Keratinocyte (primary cell): ENCODE measurements around the gene STK40.

ENCODE experiments used
- CTCF ChIP-seq, 3 experiments: IDR thresholded peaks in 1 of 3; conservative IDR thresholded peaks in 1 of 3; optimal IDR thresholded peaks in 1 of 3; 2 replicates in 2 of 3; 3 replicates in 1 of 3; pipeline versions ENCODE3 to v1.5.1; 2011; ENCODE audit warnings: low read length in 3 of 3, mild to moderate bottlenecking in 3 of 3, moderate library complexity in 2 of 3, control low read depth in 1 of 3, inconsistent platforms in 1 of 3; ENCODE audit not compliant: insufficient read depth in 2 of 3; ENCODE audit errors: extremely low read depth in 1 of 3
- EZH2 ChIP-seq: IDR thresholded peaks from one replicate; pipeline ENCODE4 v1.6.1; 2012; ENCODE audit warnings: inconsistent platforms, mild to moderate bottlenecking, low read length, moderate library complexity

- no peak for TF ChIP-seq CTCF (optimal IDR thresholded peaks at IDR 0.05 in 1 of 3, IDR thresholded peaks at IDR 0.05 in 1 of 3, conservative IDR thresholded peaks at IDR 0.05 in 1 of 3; ENCODE audit: extremely low read depth in 1 of 3, insufficient read depth in 2 of 3, low read length in 3 of 3)
- no peak for TF ChIP-seq EZH2
Measured at GRCh38 chr1:36366091-36366661, 19.5 kb downstream of the STK40 start.
